BE2C (cell line): Measurements from ENCODE around the gene MTERF4.

ENCODE experiments used
- DNase-seq: peaks from one replicate; pipeline ENCODE4 v3.0.0-alpha.2; 2020
- H3K27me3 ChIP-seq: fragments of 250-450 bp; sonication (Bioruptor Pico); 2 replicates; pipeline ENCODE4 v1.5.1; 2020; ENCODE audit warnings: mild to moderate bottlenecking
- H3K36me3 ChIP-seq: fragments of 250-450 bp; sonication (Bioruptor Pico); 2 replicates; pipeline ENCODE4 v1.5.1; 2020; ENCODE audit warnings: mild to moderate bottlenecking
- H3K4me1 ChIP-seq: fragments of 250-450 bp; sonication (Bioruptor Pico); 2 replicates; pipeline ENCODE4 v1.5.1; 2020
- H3K4me3 ChIP-seq: 2 replicates; pipeline ENCODE4 v1.5.1; 2011; ENCODE audit warnings: low read depth, low read length
- H3K9me3 ChIP-seq: fragments of 250-450 bp; sonication (Bioruptor Pico); 2 replicates; pipeline ENCODE4 v1.5.1; 2020
- CTCF ChIP-seq: IDR thresholded peaks from 2 replicates; pipeline ENCODE4 v1.5.1; 2012; ENCODE audit warnings: mild to moderate bottlenecking, low read depth, low read length

Gene MTERF4

GRCh38 chr2:241072151-241072550 is 29.9 kb downstream of the MTERF4 start:
- H3K36me3 ChIP-seq: no peaks in the 10 kb centered on the region
- DNase-seq: no peak
- H3K4me1 ChIP-seq: no peaks in the 10 kb centered on the region
- H3K4me3 ChIP-seq: no peak overlapping the region
- no peak for TF ChIP-seq CTCF
- H3K9me3 ChIP-seq: no peaks in the 10 kb centered on the region
- no peaks in the 10 kb centered on the region for H3K27me3 ChIP-seq

GRCh38 chr2:241071677-241072111 is 30.4 kb downstream of the MTERF4 start:
- no peaks in the 10 kb centered on the region for H3K27me3 ChIP-seq
- no peak overlapping the region for H3K4me3 ChIP-seq
- TF ChIP-seq CTCF: no peak
- H3K36me3 ChIP-seq: no peaks in the 10 kb centered on the region
- H3K9me3 ChIP-seq: no peaks in the 10 kb centered on the region
- no peaks in the 10 kb centered on the region for H3K4me1 ChIP-seq
- DNase-seq: no peak

GRCh38 chr2:241070811-241071676 is 31.0 kb downstream of the MTERF4 start:
- no peaks in the 10 kb centered on the region for H3K27me3 ChIP-seq
- H3K4me3 ChIP-seq: no peak overlapping the region
- TF ChIP-seq CTCF: no peak
- no peaks in the 10 kb centered on the region for H3K4me1 ChIP-seq
- H3K9me3 ChIP-seq: no peaks in the 10 kb centered on the region
- H3K36me3 ChIP-seq: no peaks in the 10 kb centered on the region
- no peak for DNase-seq

GRCh38 chr2:241070361-241070760 is 31.7 kb downstream of the MTERF4 start:
- no peaks in the 10 kb centered on the region for H3K36me3 ChIP-seq
- no peak for DNase-seq
- H3K27me3 ChIP-seq: no peaks in the 10 kb centered on the region
- no peaks in the 10 kb centered on the region for H3K4me1 ChIP-seq
- H3K9me3 ChIP-seq: no peaks in the 10 kb centered on the region
- TF ChIP-seq CTCF: no peak
- H3K4me3 ChIP-seq: no peak overlapping the region

GRCh38 chr2:241069821-241070281 is 32.2 kb downstream of the MTERF4 start:
- DNase-seq: no peak
- Histone ChIP-seq H3K27me3 (no peaks in the 10 kb centered on the region), H3K9me3 (no peaks in the 10 kb centered on the region), H3K4me3 (no peak overlapping the region), H3K36me3 (no peaks in the 10 kb centered on the region), H3K4me1 (no peaks in the 10 kb centered on the region)
- no peak for TF ChIP-seq CTCF
